H9 (cell line): ENCODE measurements around the gene CHMP6. TPM values are rescaled to one million over a fixed set of nuclear protein-coding genes. Genes with fewer than 3 reads are reported as not detected.

Experiments used
- DNase-seq: peaks from one replicate; pipeline ENCODE4 v3.0.0-alpha.2; 2017
- H2AFZ ChIP-seq: one replicate; pipeline ENCODE4 v1.6.1; 2013; ENCODE audit warnings: mild to moderate bottlenecking, low read length, control low read depth, moderate library complexity
- H2AK5ac ChIP-seq: 2 replicates; pipeline ENCODE4 v1.6.1; 2013; ENCODE audit warnings: low read length, control low read depth, mixed read lengths; ENCODE audit not compliant: insufficient read length
- H2BK120ac ChIP-seq: one replicate; pipeline ENCODE4 v1.6.1; 2013; ENCODE audit warnings: low read depth, mild to moderate bottlenecking, low read length, control low read depth, inconsistent platforms; ENCODE audit not compliant: poor library complexity, severe bottlenecking
- H2BK12ac ChIP-seq: 2 replicates; pipeline ENCODE4 v1.6.1; 2013; ENCODE audit warnings: low read length, control low read depth, mixed read lengths, low read depth; ENCODE audit not compliant: insufficient read length
- H2BK15ac ChIP-seq: 2 replicates; pipeline ENCODE4 v1.6.1; 2013; ENCODE audit warnings: low read depth, low read length, control low read depth
- H2BK20ac ChIP-seq: one replicate; pipeline ENCODE4 v1.6.1; 2013; ENCODE audit warnings: low read depth, mild to moderate bottlenecking, low read length, control low read depth, inconsistent platforms; ENCODE audit not compliant: poor library complexity, severe bottlenecking
- H2BK5ac ChIP-seq: 2 replicates; pipeline ENCODE4 v1.6.1; 2013; ENCODE audit warnings: low read length, control low read depth, mixed read lengths; ENCODE audit not compliant: insufficient read length
- H3K14ac ChIP-seq: 2 replicates; pipeline ENCODE4 v1.6.1; 2013; ENCODE audit warnings: low read length, control low read depth; ENCODE audit not compliant: insufficient read depth
- H3K18ac ChIP-seq: 2 replicates; pipeline ENCODE4 v1.6.1; 2013; ENCODE audit warnings: low read depth, mild to moderate bottlenecking, mixed read lengths, low read length, control low read depth; ENCODE audit not compliant: insufficient read length
- H3K23ac ChIP-seq: 2 replicates; pipeline ENCODE4 v1.6.1; 2013; ENCODE audit warnings: low read length, control low read depth, mixed read lengths, low read depth; ENCODE audit not compliant: insufficient read length
- H3K23me2 ChIP-seq: 2 replicates; pipeline ENCODE4 v1.6.1; 2013; ENCODE audit warnings: low read depth, mild to moderate bottlenecking, mixed read lengths, low read length, control low read depth; ENCODE audit not compliant: insufficient read length, poor library complexity, severe bottlenecking
- H3K27ac ChIP-seq: 2 replicates; pipeline ENCODE4 v1.5.1; 2013; ENCODE audit warnings: low read length, control low read depth, mixed read lengths, low read depth; ENCODE audit not compliant: insufficient read length
- H3K27me3 ChIP-seq: 2 replicates; pipeline ENCODE4 v1.6.1; 2013; ENCODE audit warnings: low read length, control low read depth, inconsistent platforms; ENCODE audit not compliant: insufficient read depth
- H3K4ac ChIP-seq: 2 replicates; pipeline ENCODE4 v1.6.1; 2013; ENCODE audit warnings: low read depth, mild to moderate bottlenecking, control low read depth, inconsistent platforms, low read length, moderate library complexity
- H3K4me1 ChIP-seq: 2 replicates; pipeline ENCODE4 v1.6.1; 2013; ENCODE audit warnings: low read length, control low read depth, inconsistent platforms; ENCODE audit not compliant: insufficient read depth
- H3K4me2 ChIP-seq: 2 replicates; pipeline ENCODE4 v1.6.1; 2013; ENCODE audit warnings: low read length, control low read depth, mixed read lengths; ENCODE audit not compliant: insufficient read length, insufficient read depth
- H3K56ac ChIP-seq: 2 replicates; pipeline ENCODE4 v1.6.1; 2013; ENCODE audit warnings: low read depth, mild to moderate bottlenecking, mixed read lengths, low read length, control low read depth; ENCODE audit not compliant: insufficient read length
- H3K79me1 ChIP-seq: 2 replicates; pipeline ENCODE4 v1.6.1; 2013; ENCODE audit warnings: low read depth, mild to moderate bottlenecking, moderate library complexity, low read length, control low read depth, inconsistent platforms; ENCODE audit not compliant: insufficient read depth, poor library complexity, severe bottlenecking
- H3K79me2 ChIP-seq: 2 replicates; pipeline ENCODE4 v1.6.1; 2013; ENCODE audit warnings: low read length, control low read depth, inconsistent platforms; ENCODE audit not compliant: insufficient read depth
- H3K9ac ChIP-seq: 2 replicates; pipeline ENCODE4 v1.6.1; 2013; ENCODE audit warnings: low read length, control low read depth, mixed read lengths; ENCODE audit not compliant: insufficient read length; ENCODE audit errors: extremely low read depth
- H3K9me3 ChIP-seq: one replicate; pipeline ENCODE4 v1.6.1; 2013; ENCODE audit warnings: low read depth, low read length, inconsistent platforms; ENCODE audit not compliant: control insufficient read depth
- H3T11ph ChIP-seq: one replicate; pipeline ENCODE4 v1.6.1; 2013; ENCODE audit warnings: mild to moderate bottlenecking, low read length, control low read depth, inconsistent platforms
- H4K20me1 ChIP-seq: one replicate; pipeline ENCODE4 v1.6.1; 2013; ENCODE audit not compliant: control insufficient read depth, insufficient read length, insufficient read depth
- H4K5ac ChIP-seq: 2 replicates; pipeline ENCODE4 v1.6.1; 2013; ENCODE audit warnings: low read depth, mild to moderate bottlenecking, mixed read lengths, low read length, control low read depth; ENCODE audit not compliant: insufficient read length
- H4K8ac ChIP-seq: replicated peaks from 2 replicates; pipeline ENCODE4 v1.6.1; 2013; ENCODE audit warnings: low read length, control low read depth, mixed read lengths, low read depth; ENCODE audit not compliant: insufficient read length
- H4K91ac ChIP-seq: 2 replicates; pipeline ENCODE4 v1.6.1; 2013; ENCODE audit warnings: low read depth, mild to moderate bottlenecking, moderate library complexity, mixed read lengths, low read length, control low read depth; ENCODE audit not compliant: insufficient read length
- H3K27ac Mint-ChIP-seq, 3 experiments: 2 replicates in 2 of 3; 3 replicates in 1 of 3; pipeline ENCODE4 v1.8.0; 2020 to 2021; ENCODE audit warnings: mixed read lengths in 3 of 3, mild to moderate bottlenecking in 1 of 3, moderate library complexity in 1 of 3
- H3K27me3 Mint-ChIP-seq: 2 replicates; pipeline ENCODE4 v1.8.0; 2021; ENCODE audit warnings: low read depth, mild to moderate bottlenecking, moderate library complexity, mixed read lengths
- H3K36me3 Mint-ChIP-seq, 3 experiments: 2 replicates in 2 of 3; 3 replicates in 1 of 3; pipeline ENCODE4 v1.8.0; 2020 to 2021; ENCODE audit warnings: low read depth in 3 of 3, mixed read lengths in 3 of 3; ENCODE audit not compliant: insufficient read depth in 1 of 3
- H3K4me1 Mint-ChIP-seq, 2 experiments: 2 replicates each; pipeline ENCODE4 v1.8.0; 2020; ENCODE audit warnings: mixed read lengths in 2 of 2
- H3K4me3 Mint-ChIP-seq, 2 experiments: 2 replicates in 1 of 2; 3 replicates in 1 of 2; pipeline ENCODE4 v1.8.0; 2020 to 2021; ENCODE audit warnings: mild to moderate bottlenecking in 2 of 2, mixed read lengths in 2 of 2, moderate library complexity in 1 of 2
- H3K9me3 Mint-ChIP-seq, 2 experiments: 2 replicates in 1 of 2; 3 replicates in 1 of 2; pipeline ENCODE4 v1.8.0; 2020; ENCODE audit warnings: mild to moderate bottlenecking in 2 of 2, mixed read lengths in 2 of 2, moderate library complexity in 1 of 2
- CTCF ChIP-seq: fragments of 200-600 bp; sonication (generic); conservative IDR thresholded peaks from 3 replicates; pipeline ENCODE4 v1.8.0; 2021; ENCODE audit warnings: antibody characterized with exemption, mild to moderate bottlenecking
- WGBS: extraction: QIAGEN DNeasy Blood & Tissue Kit; methylation state at CpG from one replicate; pipeline ENCODE4 v1.1.7; 2013; ENCODE audit warnings: missing lambda C conversion rate, low lambda C conversion rate, mixed read lengths; ENCODE audit not compliant: insufficient read length; ENCODE audit errors: extremely low coverage; 5-methylcytosine and 5-hydroxymethylcytosine counted together
- total RNA-seq: library from RNA; stranded (reverse); gene quantifications from 2 replicates; pipeline ENCODE4 v1.2.1, GENCODE V29; 2021

Gene CHMP6
- total RNA-seq, 1 experiment from 2014 or later, result 23.4 TPM

- Mint-ChIP-seq H3K9me3 (peaks cover 0 to 4% of the 10 kb centered on the region in 2 experiments; a peak in 2 of 5 replicates), H3K27ac (no peak overlapping the region), H3K4me1 (peaks cover 10 to 14% of the 10 kb centered on the region in 2 experiments), H3K4me3 (no peak overlapping the region), H3K36me3 (peaks cover 2 to 15% (median 12%) of the 10 kb centered on the region in 3 experiments; a peak in 5 of 7 replicates), H3K27me3 (peaks cover 43% of the 10 kb centered on the region)
- Histone ChIP-seq H3K56ac (no peak overlapping the region), H2BK12ac (no peak overlapping the region), H3K18ac (no peak overlapping the region), H4K5ac (no peak overlapping the region), H4K20me1 (no peaks in the 10 kb centered on the region), H3K79me1 (no peaks in the 10 kb centered on the region), H4K8ac (no peak overlapping the region), H3K4me1 (no peaks in the 10 kb centered on the region), H4K91ac (no peak overlapping the region), H2AK5ac (no peak overlapping the region), H2AFZ (no peak overlapping the region), H2BK120ac (no peak overlapping the region), H3K4me2 (no peak overlapping the region), H3K79me2 (no peaks in the 10 kb centered on the region), H2BK15ac (no peak overlapping the region), H3K27me3 (no peaks in the 10 kb centered on the region; the same call in 1 of the 2 replicates), H3K23ac (no peak overlapping the region), H3K14ac (no peak overlapping the region), H3K9me3 (no peaks in the 10 kb centered on the region), H3T11ph (no peak overlapping the region), H3K27ac (no peak overlapping the region), H2BK20ac (no peak overlapping the region), H3K9ac (no peak overlapping the region), H2BK5ac (no peak overlapping the region), H3K4ac (no peak overlapping the region), H3K23me2 (peaks cover 4% of the 10 kb centered on the region)
- TF ChIP-seq CTCF, result no peak
- WGBS, result no CpG with 5 or more reads among the region's 18 CpGs
- DNase-seq, result no peak
These were observed 9.2 kb downstream of the CHMP6 start for GRCh38 chr17:81000631-81001357.
